Muscle of back (tissue), 11 donors: ENCODE results near the gene RCCD1. TPM values are rescaled to one million over a fixed set of nuclear protein-coding genes. Genes with fewer than 3 reads are reported as not detected.
"Not testable (repeated sequence)": the region's sequence is repeated elsewhere in the genome, so short reads cannot be mapped to it uniquely, and the experiment has no call there.

Source experiments
- DNase-seq, 3 donors: peaks; one replicate each; pipeline versions ENCODE4 v3.0.0 to v3.0.0-alpha.2; 2013
- polyA plus RNA-seq, 10 donors: library from polyadenylated mRNA; unstranded; fragments of 120-200 nt; gene quantifications; one replicate each; pipeline ENCODE4 v1.2.1, GENCODE V29; 2013; ENCODE audit not compliant: insufficient read length in 10 of 10

Gene RCCD1
- polyA plus RNA-seq, 10 donors, result 9.8 to 18.6 (median 12.2) TPM

DNA sequence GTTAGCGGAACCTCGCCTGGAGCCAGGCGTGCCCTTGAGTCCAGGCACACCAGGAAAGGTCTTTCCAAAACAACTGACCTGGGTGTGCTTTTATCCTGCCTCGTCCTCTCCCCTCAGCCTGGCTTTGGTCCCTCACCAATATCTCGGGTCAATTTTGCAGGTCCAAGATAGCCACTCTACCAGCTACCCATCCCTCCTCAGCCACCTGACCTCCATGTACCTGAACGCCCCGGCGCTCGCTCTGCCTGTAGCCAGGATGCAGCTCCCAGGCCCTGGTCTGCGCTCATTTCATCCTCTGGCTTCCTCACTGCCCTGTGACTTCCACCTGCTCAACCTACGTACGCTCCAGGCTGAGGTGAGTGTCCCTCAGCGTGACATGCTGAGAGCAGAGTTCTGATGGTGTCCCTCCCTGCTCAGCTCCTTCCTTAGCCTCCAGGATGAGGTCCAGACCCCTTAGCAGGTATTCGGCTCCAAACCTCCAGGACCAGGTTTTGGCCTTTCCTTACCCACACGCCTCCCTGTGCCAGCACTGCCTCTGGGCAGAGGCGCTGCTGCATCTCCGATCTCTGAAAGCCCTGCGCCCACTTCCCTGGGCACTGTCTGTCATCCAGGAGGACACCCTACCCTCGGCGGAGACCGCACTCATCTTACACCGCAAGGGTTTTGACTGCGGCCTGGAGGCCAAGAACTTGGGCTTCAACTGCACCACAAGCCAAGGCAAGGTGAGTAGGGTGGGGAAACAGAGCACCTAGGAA, 36.5 kb upstream of the RCCD1 start:
- DNase-seq, result no peak

DNA sequence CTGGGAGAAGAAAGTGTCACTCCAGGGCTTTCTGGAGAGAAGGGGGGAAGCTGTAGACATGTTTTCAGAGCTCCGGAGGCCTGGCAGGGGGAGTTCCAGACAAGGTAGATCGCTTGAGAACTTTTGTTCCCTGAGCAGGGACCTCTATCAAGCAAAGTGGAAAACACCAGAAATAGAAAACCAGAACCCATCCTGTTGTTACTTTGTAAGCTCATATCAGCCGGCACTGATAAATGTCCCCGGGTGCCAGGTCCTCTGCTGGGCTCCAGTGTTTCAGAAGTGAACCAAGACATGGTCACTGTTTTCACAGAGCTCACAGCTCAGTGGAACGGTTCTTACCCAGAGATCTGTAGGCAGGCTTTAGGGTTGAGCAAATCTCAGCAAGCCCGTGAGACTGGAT, 35.8 kb upstream of the RCCD1 start:
- no peak for DNase-seq

DNA sequence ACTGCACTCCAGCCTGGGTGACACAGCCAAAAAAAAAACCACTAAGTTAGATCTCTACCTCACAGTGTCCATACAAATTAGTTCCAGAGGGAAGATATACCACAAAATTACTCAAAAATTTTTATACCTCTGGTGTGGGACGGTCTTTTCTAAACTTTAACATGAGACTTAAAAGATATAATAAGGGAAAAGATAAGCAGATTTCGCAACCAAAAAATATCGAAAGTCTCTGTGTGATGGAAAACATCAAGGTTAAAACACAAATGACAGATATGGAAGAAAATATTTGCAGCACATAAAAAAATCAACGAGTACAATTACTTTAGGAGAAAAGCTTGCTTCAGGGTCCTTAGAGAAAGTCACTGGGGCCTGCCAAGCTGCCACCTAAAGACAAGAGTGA, 32.8 kb upstream of the RCCD1 start:
- DNase-seq, result no peak

DNA sequence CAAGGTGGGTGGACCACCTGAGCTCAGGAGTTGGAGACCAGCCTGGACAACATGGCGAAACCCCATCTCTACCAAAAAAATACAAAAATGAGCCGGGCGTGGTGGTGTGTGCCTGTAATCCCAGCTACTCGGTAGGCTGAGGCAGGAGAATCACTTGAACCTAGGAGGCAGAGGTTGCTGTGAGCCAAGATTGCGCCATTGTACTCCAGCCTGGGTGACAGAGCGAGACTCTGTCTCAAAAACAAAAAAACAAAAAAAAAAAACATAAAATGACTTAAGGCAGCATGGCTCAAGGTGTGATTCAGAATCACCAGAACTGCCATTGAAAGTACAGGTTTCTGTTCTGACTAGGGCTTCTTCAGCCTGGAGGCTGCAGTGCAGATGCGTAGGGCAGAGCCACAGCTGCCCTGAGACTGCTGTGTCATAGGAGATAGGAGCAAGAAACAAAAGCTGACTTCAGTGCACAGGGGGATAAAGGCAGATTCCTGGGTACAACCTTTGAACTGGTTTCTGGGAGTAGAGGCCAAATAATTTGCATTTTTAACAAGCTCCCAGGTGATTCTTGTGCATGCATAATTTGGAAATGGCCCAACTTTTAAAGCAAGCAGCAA, 31.9 kb upstream of the RCCD1 start:
- DNase-seq, result not testable (repeated sequence)

DNA sequence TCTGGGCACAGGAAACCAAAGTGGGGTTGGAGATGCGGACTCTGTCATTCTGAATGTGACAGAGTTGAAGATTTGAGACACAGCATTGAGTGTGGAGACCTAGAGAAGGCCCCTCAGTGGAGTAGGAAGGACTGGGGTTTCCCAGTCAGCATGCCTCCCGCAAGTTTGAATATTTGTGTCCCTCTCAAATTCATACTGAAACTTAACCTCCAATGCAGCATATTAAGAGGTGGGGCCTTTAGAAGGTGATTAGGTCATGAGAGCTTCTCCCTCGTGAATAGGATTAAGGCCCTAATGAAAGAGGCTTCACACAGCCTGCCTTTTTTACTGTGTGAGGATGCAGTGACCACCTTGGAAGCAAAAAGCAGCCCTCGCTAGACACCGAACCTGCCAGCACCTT, 30.3 kb upstream of the RCCD1 start:
- DNase-seq, result no peak

DNA sequence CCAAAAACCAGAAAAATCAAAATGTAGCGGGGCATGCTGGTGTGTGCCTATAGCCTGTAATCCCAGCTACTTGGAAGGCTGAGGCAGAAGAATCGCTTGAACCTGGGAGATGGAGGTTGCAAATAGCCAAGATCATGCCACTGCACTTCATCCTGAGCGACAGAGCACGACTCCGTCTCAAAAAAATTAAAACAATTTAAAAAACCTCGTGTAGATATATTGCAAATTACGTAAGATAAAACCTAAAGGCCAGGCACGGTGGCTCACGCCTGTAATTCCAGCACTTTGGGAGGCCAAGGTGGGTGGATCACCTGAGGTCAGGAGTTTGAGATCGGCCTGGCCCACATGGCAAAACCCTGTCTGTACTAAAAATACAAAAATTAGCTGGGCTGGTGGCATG, 27.9 kb upstream of the RCCD1 start:
- not testable (repeated sequence) for DNase-seq

DNA sequence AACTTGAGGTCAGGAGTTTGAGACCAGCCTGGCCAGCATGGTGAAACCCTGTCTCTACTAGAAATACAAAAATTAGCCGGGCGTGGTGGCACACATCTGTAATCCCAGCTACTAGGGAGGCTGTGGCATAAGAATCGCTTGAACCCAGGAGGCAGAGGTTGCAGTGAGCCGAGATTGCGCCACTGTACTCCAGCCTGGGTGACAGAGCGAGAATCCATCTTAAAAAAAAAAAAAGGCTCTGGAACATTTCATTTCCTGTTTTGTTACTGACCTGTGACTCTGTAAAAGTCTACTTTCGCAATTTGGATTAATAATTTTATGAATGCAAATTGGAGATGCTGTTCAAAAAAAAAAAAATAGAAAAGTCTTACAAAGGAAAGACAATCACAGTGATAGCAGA, 26.6 kb upstream of the RCCD1 start:
- DNase-seq, result not testable (repeated sequence)

DNA sequence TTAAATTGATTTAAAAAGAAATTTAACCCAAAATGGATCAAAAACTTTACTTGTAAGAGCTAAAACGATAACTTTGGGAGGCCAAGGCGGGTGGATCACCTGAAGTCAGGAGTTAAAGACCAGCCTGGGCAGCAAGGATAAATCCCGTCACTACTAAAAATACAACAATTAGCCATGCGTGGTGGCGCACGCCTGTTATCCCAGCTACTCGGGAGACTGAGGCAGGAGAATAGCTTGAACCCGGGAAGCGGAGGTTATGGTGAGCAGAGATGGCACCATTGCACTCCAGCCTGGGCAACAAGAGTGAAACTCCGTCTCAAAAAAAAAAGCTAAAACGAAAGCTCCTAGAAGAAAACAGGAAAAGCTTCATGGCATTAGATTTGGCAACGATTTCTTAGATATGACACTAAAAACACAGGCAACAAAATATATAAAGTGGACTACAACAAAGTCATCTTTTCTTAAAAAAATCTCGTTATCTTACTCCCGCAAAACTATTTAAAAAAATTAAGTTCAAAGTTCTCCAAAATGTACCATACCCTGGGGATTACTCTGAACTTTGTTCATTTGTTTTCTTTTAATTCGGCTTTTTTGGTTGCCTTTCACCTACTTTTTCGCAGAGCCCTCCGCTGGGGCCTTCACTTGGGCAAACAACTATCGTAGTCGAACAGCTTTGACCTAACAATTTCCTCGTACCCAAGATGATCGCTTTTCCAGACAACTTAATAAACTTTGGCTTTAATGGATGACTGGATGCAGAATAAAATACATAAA, 25.3 kb upstream of the RCCD1 start:
- DNase-seq, result no peak

DNA sequence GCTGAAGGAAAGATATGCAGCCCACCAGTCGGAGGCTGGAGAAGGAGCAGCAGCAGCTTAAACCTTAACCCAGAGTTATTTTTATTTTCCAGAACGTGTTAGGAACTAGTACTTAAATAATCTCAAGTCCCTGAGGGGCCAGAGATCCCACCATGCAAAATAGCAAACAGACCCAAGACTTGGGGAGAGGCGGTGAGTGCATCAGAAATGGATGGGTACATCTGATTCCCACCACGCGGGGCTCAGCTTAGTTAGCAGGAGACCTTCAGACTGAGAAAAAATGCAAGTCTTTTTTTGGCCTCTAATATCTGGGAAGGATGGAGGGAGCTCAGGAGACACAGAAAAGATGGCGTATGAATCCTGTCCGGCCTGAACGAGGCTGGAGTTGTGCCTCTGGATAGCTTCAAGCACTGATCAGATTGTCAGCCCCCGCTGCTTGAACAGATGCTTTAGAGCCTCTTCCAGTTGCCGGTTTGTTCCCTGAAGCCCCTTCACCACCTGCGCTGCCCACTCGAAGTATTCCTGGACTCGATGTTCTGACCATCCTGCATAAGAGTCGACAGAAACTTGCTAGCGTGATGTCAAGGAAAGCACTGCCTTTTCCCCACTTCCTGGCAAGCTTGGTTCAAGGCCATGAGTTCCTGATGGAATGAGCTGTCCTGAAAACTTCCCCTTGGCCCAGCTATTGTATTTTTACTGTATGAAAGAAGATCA, 23.7 kb upstream of the RCCD1 start:
- DNase-seq, result no peak

DNA sequence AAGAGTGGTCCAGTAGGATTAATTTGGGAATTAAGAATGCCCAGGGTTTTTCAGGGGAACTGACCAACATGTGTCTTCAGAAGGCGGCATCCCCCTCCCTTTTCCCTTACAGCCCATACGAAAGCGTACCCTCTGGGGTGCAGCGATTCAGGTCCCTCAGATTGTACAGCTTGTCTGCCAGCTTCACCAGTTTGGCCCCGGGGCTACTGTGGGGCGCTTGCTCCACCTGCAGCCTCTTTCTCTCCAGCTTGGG, 23.2 kb upstream of the RCCD1 start:
- DNase-seq, result no peak

DNA sequence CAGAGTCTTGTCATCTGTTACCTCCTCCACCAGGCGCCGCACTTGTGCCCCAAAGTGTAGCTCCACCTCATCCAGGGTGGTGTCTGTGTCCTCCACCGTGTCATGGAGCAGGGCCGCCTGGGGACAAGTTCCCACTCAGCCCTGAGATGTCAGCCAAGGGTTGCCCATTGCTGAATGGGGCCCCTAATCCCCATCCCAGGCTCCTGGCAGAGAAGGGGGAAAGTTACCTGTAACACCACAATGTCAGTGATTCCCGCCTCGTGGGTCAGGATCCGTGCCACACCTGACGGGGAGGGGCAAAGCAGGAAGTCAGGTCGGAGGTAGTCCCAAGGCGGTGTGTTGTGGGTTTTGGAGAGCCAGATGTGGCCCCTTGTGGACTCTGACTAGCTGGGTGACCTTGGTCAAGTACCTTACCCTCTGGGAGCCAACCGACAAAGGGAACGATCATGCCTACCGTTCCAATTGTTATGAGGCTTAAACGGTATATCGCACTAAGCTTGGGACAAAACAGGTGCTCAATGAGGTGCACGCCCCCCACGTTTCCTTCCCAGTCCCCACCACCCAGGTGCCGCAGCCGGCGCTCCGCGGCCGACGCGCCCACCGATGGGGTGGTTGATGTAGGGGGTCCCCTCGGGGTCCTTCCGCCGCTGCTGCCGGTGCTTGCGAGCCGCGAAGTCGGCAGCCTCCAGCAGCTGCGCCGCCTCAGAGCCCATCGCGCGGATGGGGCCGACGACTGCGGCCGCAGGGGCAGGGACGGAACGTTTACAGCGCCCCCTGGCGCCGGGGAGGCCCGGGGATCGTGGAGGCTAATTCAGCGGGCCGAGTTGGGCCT, 22.6 kb upstream of the RCCD1 start, which contains the start of gene HDDC3:
HDDC3 (minus strand) TSS at position 722 of the 832 bp plus-strand sequence; CDS start at position 713, 9 bp downstream.
- DNase-seq, result peak; percentile 79 to 95 (median 93)

DNA sequence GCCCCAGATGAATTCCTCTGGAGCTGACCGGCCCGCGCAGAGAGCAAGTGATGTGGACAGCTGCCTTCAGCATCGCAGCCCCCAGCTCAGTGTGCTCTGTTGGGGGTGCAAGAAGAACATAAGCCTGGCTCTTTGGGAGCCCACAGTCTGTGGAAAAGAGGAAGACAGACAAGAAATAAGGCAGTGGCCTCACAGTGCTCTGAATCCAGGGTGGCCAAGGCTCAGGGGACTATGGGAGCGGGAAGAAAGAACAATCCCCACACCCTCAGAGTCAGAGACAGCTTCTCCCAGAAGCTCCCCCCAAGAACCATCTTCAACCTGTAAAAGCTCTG, 22.1 kb upstream of the RCCD1 start:
- no peak for DNase-seq

DNA sequence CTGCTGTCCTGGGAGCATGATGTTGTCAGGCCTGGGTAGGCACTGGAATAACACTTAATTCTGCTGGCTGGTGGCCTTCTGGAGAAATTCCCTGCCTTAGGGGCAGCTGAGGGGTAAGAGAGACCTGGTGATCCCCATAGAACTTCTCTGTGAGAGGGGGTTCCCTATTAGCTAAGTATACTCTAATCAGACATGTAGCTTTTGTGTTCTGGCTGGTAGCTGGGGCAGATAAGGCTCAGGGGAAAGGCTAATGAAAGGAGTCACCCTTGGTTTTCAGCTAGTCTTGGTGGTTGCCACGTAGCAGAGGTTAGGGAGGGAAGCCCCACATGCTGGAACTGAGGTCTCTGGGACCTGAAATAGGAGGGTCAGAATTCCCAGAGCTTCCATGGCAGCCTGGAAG, 21.4 kb upstream of the RCCD1 start:
- DNase-seq, result no peak

DNA sequence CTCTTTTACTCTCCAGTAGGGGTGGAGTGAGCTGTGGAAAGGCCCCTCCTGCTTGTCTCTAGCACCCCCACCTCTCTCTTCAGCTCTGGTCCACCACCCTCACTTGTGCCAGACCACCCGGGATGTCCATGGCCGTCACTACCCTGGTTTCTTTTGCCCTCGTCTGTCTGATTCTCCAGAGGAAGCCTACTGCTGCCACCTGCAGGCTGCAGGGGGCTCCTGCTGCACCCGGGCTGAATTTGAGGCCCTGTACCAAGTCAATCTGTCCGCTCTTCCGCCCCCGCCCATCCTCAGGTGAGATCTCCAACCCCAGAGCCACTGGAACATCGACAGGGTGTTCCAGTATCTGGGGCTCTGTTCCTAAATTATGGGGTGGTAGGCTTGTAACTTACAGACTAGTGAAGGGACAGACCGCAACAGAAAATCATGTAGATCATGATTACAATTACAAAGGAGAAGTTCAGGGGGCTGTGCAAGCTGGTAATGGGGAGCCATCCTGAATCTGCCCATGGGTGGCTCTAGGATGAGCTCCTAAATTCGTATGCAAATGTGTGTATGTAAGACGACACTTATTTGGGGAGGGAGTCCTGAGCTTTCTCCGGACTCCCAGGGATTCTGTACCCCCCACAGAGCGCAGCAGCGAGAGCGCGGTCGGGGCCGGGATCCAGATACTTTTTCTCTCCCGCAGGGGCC, 20.3 kb upstream of the RCCD1 start:
- peak; percentile 68 to 91 (median 82) for DNase-seq

DNA sequence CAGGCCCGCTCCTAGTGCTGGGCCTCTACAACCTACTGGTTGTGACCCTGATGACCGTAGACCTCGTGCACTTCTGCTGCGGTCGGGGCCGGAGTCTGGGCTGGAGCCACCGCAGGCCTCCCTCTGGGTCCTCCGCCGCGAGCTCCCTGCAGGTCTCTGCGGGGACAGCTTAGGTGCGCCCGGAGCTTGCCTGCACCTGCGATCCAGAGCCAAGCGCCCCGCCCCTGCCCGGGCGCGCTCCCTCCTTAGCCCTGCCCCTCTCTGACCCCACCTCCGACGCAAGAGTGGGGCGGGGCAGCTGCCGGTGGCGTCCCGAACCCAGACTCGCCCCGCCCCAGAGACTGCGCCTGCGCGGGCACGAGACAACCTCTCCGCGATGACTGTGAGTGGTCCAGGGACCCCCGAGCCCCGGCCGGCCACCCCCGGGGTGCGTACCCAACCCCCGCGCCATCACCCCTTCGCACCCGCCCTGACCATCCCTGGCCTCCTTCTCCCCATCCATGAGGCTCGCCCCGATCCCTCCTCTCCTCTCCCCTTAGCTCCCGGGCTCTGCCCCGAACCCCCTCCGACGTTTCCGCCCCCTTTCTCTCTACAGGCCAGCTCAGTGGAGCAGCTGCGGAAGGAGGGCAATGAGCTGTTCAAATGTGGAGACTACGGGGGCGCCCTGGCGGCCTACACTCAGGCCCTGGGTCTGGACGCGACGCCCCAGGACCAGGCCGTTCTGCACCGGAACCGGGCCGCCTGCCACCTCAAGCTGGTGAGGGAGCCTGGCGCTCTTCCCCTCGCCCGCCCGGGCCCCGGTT, 19.5 kb upstream of the RCCD1 start, which contains the start of gene UNC45A:
UNC45A (plus strand) TSS at position 337 of the 803 bp plus-strand sequence; CDS start at position 377, 40 bp downstream.
- DNase-seq, result peak; percentile 88 to 97 (median 91)

DNA sequence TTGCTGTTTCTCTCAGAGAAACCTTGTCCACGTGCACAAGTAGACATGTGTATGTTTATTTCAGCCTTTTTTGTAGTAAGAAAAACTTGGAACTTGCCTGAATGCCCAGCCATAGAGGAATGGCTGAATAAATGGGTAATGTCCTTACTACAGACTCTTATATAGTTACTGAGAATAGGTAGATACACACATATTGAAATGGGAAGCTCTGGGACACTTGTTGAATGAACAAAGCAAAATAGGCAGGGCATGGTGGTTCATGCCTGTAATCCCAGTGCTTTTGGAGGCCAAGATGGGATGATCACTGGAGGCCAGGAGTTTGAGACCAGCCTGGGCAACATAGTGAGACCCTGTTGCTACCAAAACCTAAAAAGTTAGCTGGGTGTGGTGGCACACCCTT, 17.9 kb upstream of the RCCD1 start:
- DNase-seq, result no peak

DNA sequence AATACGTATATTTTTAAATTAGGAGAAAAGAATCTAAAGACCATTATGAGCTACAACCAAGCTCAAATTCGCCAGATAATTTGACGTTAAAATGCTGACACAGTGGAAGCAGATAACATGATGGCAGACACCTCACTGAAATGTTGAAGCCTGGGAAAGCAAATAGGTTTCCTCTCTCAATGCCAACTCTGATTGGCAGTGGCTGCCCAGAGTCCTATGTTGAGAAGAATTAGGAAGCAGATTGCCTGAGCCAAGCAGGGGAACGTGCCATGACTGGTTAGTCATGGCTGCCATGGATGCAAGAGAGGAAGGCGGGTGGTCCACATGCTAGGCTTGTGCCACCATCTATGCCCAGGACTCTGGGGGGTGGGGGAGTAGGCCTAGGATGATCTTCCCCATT, 16.4 kb upstream of the RCCD1 start:
- no peak for DNase-seq

DNA sequence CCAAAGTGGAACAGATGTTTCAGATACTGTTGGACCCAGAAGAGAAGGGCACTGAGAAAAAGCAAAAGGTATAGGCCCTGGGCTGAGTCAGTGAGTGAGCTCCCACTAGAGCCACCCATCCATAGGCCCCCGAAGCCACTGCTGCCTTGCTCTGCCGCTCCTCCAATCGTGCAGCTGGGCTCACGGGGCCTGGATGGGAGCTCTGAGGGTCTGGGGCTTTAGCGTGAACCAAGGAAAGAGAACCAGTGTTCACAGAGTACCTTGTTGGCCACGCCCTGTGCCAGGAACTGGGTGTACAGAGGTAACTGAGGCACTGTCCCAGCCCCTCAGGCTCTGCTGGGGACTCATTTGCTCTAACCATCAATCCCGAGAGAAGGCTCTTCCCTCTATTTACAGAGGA, 14.9 kb upstream of the RCCD1 start:
- no peak for DNase-seq

DNA sequence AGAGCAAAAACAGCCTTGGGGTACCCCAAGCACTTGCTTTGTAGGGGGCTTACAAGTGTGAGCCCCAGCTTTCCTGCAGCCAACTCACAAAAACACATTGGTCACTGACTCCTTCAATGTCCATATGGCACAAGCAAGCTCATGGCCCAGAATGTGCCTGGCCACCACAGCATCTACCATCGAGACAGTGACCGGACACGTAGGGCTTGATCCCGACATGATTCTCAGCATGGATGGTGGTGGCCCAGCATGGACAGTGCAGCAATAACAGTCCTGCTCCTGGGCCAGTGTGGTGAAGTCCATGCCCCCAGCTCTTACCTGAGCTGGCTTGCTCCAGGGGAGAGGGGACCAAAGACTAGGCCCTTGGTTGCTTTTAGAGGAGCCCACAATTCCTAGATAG, 13.6 kb upstream of the RCCD1 start:
- DNase-seq, result no peak
